Activated CD8-positive, alpha-beta memory T cell treated with anti-CD3 and anti-CD28 coated beads, Interleukin-2, amount 10 ng/mL, durations not matched to agents 7 days and 5 days (primary cell): ENCODE data around the gene NAA10. TPM values are rescaled to one million over a fixed set of nuclear protein-coding genes. Genes with fewer than 3 reads are reported as not detected.
A peak's percentile ranks its signal among the peaks of the same experiment; 100 is the strongest.

Source experiments
- ATAC-seq: fragments of 150-1000 bp; cut with Tn5 transposase; one replicate; pipeline ENCODE4 v1.10.0; 2021; ENCODE audit warnings: moderate library complexity
- CTCF ChIA-PET: fragments of 350-600 bp; sonication (Branson Sonifier 250); formaldehyde crosslinking; loops from one replicate; lab custom pipeline; 2021; ENCODE audit warnings: antibody characterized with exemption; lab: Charles Lee
- DNase-seq: peaks from one replicate; pipeline ENCODE4 v3.0.0-alpha.2; 2020
- H3K27ac Mint-ChIP-seq: one replicate; pipeline ENCODE4 v1.8.0; 2021; ENCODE audit warnings: mild to moderate bottlenecking, mixed read lengths
- H3K27me3 Mint-ChIP-seq: one replicate; pipeline ENCODE4 v1.8.0; 2021; ENCODE audit warnings: mixed read lengths
- H3K36me3 Mint-ChIP-seq: one replicate; pipeline ENCODE4 v1.8.0; 2021; ENCODE audit warnings: mild to moderate bottlenecking, mixed read lengths
- H3K4me1 Mint-ChIP-seq: one replicate; pipeline ENCODE4 v1.8.0; 2021; ENCODE audit warnings: mixed read lengths
- H3K4me3 Mint-ChIP-seq: one replicate; pipeline ENCODE4 v1.8.0; 2021; ENCODE audit warnings: mild to moderate bottlenecking, moderate library complexity, mixed read lengths
- H3K9me3 Mint-ChIP-seq: one replicate; pipeline ENCODE4 v1.8.0; 2022; ENCODE audit warnings: low read depth, mixed read lengths
- total RNA-seq, 2 experiments: library from RNA; stranded (reverse); gene quantifications; one replicate each; pipeline ENCODE4 v1.2.3, GENCODE V29; 2021

The NAA10 gene
- total RNA-seq, 2 experiments from 2014 or later = 92.8 to 115 TPM

DNA sequence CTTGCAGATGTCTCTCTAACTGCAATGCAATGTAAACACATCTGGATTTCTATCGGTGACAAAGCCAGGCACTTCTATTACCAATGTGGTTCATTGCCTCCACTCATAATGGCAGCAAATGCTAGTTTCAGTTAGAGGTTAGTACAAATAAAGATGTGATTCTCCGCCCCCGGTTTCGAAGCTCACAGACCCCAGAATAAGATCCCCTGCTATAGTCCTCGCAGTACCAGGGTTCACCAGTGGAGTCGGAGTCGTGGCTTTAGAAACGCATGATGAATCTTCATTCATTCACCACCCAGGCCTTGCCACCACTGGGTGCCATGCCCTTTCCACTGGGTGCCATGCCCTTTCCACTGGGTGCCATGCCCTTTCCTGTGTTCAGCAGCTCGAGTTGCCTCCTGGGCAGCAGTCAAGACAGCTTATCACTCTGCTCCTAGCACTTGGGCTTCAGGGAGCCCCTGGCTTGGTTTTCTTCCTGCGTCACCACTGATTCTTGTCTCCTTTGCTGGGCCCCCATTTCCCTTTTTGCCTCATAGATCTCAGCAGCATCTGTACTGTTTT, 3.5 kb upstream of the NAA10 start:
- Mint-ChIP-seq H3K27ac (peak overlapping the region; percentile 40), H3K9me3 (no peaks in the 10 kb centered on the region), H3K36me3 (no peaks in the 10 kb centered on the region), H3K4me1 (peaks cover 19% of the 10 kb centered on the region), H3K4me3 (no peak overlapping the region), H3K27me3 (no peaks in the 10 kb centered on the region)
- CTCF ChIA-PET = interaction anchor here (0.6 to 9.8 kb wide), 3 partner anchors 9 to 818 kb away, joined by 3 to 71 read pairs (median 4); partner anchors contain the start of gene RENBP
- ATAC-seq (no peak), DNase-seq (no peak)

DNA sequence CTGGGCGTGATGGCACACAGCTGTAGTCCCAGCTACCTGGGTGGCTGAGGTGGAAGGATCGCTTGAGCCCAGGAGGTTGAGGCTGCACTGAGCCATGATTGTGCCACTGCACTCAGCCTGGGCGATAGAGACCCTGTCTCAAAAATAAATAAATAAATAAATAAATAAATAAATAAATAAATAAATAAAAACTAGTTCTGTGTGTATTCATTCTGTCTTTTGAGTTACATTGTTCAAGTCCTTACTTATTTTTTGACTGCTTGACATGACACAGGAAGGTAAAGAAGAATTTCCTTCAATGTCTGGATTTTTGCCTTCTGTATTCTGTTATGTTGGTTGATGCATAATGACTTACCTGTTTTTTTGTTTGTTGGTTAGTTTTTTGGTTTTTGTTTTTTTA, 2.2 kb upstream of the NAA10 start:
- Mint-ChIP-seq H3K27ac (no peak overlapping the region), H3K36me3 (no peaks in the 10 kb centered on the region), H3K9me3 (no peaks in the 10 kb centered on the region), H3K4me3 (no peak overlapping the region), H3K4me1 (peaks cover 22% of the 10 kb centered on the region), H3K27me3 (no peaks in the 10 kb centered on the region)
- no peak for ATAC-seq
- CTCF ChIA-PET = interaction anchor here (9.8 kb wide), 1 partner anchor 10 kb away, joined by 71 read pairs; the partner anchor contains the start of gene RENBP
- no peak for DNase-seq

DNA sequence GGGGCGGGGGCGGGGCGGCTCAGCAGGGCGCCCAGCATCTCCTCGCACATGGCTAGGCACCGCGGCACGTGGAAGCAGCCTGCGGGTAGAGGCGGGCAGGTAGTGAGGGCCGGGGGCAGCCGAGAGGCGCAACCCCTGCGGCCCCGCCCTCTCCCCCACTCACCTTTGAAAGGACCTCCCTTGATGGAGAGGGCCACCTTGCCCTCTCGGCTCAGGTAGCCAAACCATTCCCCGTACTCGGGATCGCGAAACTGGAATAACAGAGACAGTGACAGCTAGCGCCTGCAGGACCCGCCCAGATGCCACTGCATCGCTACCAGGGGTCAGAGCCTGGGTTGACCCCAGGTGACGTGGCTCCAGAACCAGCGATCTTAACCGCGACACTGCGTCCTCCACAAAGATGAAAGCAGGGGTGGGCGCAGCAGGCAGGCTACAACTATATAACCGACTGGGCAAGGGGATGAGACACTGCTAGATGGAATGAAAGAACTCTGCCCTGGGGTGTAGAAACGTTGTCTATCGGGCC, 552 bp upstream of the NAA10 start:
- Mint-ChIP-seq H3K27ac (peak overlapping the region; percentile 40), H3K27me3 (no peaks in the 10 kb centered on the region)

DNA sequence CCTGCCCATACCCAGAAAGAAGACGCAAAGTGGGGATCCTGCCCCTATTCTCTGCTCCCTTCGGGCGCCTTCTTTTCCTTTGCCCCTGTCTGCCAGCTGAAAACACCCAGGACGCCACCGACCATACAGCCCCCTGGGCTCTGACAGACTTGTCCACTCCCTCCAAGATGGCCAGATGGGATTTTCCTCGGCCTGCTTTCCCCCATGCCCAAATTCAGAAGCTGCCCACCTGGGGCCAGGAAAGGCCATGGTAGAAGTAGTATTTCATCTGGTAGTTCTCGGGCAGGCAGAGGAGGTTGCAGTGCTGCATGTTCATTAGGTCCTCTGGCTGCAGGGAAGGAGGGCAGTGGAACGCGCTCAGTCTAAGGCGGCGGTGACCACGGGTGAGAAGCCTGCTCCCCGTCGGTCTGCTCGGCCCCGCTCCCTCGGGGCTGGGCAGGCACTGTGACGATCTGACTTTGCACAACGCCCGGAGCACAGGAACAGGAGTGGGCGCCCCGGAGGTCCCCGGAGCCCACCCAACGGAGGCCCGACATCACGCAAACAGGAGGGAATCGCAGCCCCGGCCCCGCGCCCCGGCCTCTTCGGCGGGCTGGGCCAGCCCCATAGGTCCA, 582 bp downstream of the NAA10 start:
- H3K4me3 Mint-ChIP-seq = peak overlapping the region; percentile 84
- peak; percentile 16 for ATAC-seq
- H3K9me3 Mint-ChIP-seq = no peaks in the 10 kb centered on the region
- no peaks in the 10 kb centered on the region for H3K27me3 Mint-ChIP-seq
- peaks cover 7% of the 10 kb centered on the region for H3K36me3 Mint-ChIP-seq
- peaks cover 36% of the 10 kb centered on the region for H3K4me1 Mint-ChIP-seq
- DNase-seq = no peak
- CTCF ChIA-PET = interaction anchor here (2.2 to 9.8 kb wide), 3 partner anchors 10 to 13 kb away, joined by 5 to 71 read pairs (median 18); partner anchors contain the start of gene RENBP
- H3K27ac Mint-ChIP-seq = peak overlapping the region; percentile 77

More for the DNA sequence above, 552 bp upstream of the NAA10 start:
- DNase-seq (no peak), ATAC-seq (no peak)
- Mint-ChIP-seq H3K36me3 (peaks cover 7% of the 10 kb centered on the region), H3K4me3 (peak overlapping the region; percentile 65), H3K4me1 (peaks cover 31% of the 10 kb centered on the region), H3K9me3 (no peaks in the 10 kb centered on the region)
- CTCF ChIA-PET = interaction anchor here (2.2 to 9.8 kb wide), 3 partner anchors 11 to 13 kb away, joined by 5 to 71 read pairs (median 18); partner anchors contain the start of gene RENBP

DNA sequence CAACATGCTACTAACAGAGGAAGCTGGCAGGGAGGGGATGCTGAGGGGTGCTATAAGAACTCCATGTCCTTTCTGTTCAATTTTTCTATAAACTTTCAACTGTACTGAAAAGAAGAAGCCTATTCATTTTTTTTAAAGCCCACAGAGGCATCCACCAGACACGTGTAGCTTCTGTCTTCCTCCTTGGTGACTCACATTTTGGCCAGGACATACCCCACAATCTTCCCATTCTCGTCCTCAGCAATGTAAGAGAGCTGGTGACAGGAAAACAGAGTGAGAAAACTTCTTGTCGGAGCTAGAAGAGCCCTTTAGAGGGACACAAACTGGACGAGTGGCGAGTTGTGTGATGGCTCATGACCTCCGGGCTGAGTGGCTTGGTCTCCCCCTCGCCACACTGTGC, 1.1 kb downstream of the NAA10 start:
- Mint-ChIP-seq H3K36me3 (peaks cover 10% of the 10 kb centered on the region), H3K4me1 (peaks cover 40% of the 10 kb centered on the region), H3K4me3 (peak overlapping the region; percentile 84), H3K27me3 (no peaks in the 10 kb centered on the region), H3K9me3 (no peaks in the 10 kb centered on the region), H3K27ac (peak overlapping the region; percentile 77)
- DNase-seq (no peak), ATAC-seq (no peak)
- CTCF ChIA-PET = interaction anchor here (0.9 to 9.8 kb wide), 4 partner anchors 10 to 19 kb away, joined by 3 to 71 read pairs (median 12); partner anchors contain the start of gene RENBP

DNA sequence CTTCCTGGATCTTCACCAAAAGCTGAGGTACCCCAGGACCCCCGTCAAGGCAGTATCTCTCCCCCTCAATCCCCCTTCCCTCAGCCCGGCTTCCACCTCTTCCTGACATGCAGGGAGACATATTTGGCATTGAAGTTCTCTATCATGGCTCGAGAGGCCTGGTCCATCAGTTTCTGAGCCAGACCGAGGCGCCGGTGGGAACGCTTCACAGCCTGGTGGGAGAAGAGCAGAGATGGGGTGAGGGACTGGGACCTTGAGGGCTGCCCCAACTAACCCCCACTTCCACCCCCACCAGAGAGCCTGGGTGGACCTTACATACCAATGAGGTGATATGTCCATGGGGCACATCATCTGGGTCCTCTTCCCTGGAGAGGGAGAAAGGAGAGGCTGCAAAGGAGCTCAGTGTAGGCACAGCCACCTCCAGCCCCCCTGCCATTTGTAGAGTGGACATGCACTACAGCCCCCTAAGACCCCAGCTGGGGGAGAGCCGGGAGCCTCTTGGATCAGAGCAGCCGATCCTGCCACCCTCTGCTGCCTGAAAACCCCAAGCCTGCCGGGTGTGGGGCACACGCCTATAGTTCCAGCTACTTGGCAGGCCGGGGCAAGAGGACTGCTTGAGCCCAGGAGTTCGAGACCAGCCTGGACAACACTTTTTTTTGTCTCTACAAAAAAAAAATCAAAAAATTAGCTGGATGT, 2.5 kb downstream of the NAA10 start:
- DNase-seq (no peak), ATAC-seq (no peak)
- Mint-ChIP-seq H3K9me3 (no peaks in the 10 kb centered on the region), H3K4me3 (no peak overlapping the region), H3K27me3 (no peaks in the 10 kb centered on the region), H3K36me3 (peaks cover 12% of the 10 kb centered on the region), H3K4me1 (peaks cover 37% of the 10 kb centered on the region), H3K27ac (no peak overlapping the region)
- CTCF ChIA-PET = interaction anchor here (9.8 kb wide), 1 partner anchor 15 kb away, joined by 71 read pairs; the partner anchor contains the start of gene RENBP

DNA sequence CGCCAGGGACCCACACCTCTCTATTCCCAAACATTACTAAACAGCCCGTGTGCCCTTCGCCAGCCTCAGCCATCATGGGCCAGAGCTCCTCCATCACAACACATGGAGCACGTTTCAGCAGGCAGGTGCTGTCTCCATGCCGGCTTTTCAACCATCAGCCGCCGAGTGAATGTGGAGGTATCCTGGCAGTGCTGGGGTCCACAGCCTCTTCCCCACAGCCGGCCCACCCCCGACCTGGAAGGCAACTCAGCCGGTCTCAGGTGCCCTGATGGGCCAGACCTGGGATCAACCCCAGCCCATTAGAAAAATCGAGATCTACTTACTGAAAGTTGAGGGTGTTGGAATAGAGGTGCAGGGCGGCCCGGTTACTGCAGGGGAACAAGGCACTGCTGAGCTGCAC, 3.1 kb downstream of the NAA10 start:
- peaks cover 39% of the 10 kb centered on the region for H3K4me1 Mint-ChIP-seq
- H3K27me3 Mint-ChIP-seq = no peaks in the 10 kb centered on the region
- H3K4me3 Mint-ChIP-seq = no peak overlapping the region
- DNase-seq = no peak
- no peak overlapping the region for H3K27ac Mint-ChIP-seq
- H3K9me3 Mint-ChIP-seq = no peaks in the 10 kb centered on the region
- peaks cover 12% of the 10 kb centered on the region for H3K36me3 Mint-ChIP-seq
- CTCF ChIA-PET = interaction anchor here (9.8 kb wide), 1 partner anchor 16 kb away, joined by 71 read pairs; the partner anchor contains the start of gene RENBP
- no peak for ATAC-seq

DNA sequence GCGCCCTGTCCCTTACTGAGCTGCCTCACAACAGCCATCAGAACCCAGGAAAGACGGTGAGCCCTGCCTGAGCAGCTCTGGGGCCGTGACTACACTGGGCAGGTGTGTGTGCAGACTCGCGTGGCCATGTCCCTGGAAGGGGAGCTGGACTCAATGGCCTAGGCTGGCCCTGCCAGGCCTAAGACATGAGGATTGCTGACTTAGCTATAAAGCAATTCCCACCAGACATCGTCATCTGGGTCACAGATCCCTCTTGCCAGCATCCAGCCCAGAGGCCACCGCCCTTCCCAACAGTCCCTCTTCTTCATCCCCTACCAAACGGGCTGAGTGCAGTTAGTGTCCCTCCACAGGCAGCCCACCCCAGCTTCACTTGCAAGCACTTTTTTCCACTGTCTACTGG, 3.7 kb downstream of the NAA10 start:
- CTCF ChIA-PET = interaction anchor here (9.8 kb wide), 1 partner anchor 16 kb away, joined by 71 read pairs; the partner anchor contains the start of gene RENBP
- DNase-seq = no peak
- Mint-ChIP-seq H3K27me3 (no peaks in the 10 kb centered on the region), H3K27ac (no peak overlapping the region), H3K4me1 (peaks cover 37% of the 10 kb centered on the region), H3K36me3 (peaks cover 12% of the 10 kb centered on the region), H3K9me3 (no peaks in the 10 kb centered on the region), H3K4me3 (no peak overlapping the region)
- ATAC-seq = no peak

DNA sequence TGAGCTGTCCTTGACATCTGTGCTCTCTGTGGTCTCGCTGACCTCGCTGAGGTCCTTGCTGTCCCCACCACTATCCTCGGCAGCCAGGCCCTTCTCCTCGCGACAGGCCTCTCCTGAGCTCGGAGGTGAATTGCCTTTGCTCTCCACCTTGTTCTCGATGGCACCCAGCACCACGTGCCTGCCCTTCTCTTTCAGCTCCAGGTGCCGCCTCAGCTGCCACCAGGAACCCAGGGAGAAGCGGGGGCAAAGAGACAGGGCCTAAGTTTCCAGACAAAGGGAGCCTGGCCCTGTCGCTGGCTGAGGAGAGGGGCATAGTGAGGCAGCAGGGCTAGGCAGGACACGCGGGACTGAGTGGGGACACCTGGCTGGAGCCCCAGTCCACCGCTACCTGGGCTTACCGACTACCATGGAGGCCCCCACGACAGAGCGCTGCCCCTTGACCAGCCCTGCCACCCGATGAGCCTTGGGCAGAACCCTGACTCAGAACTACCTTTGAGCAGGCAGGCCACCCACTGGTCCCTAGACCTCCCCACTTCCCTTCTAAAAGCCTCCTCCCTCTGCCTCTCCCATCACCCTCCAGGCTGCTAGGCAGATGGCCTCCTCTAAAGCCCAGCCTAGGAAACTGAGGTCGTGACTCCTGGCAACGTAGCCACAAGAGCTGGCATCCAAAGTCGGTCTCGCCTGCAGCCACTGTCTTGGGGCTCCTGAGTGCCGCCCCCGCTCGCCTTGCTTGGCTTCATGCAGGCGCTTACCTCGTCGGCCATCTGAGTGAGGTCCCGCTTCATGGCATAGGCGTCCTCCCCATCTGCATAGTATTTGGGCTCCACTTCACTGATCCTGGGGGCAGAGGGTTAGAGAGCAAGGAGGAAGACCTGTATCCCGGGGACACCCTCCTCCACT, 4.6 kb downstream of the NAA10 start:
- no peak overlapping the region for H3K27ac Mint-ChIP-seq
- ATAC-seq (no peak), DNase-seq (no peak)
- H3K4me1 Mint-ChIP-seq = peaks cover 33% of the 10 kb centered on the region
- H3K4me3 Mint-ChIP-seq = no peak overlapping the region
- CTCF ChIA-PET = interaction anchor here (9.8 to 10.2 kb wide), 2 partner anchors 17 to 18 kb away, joined by 71 to 190 read pairs; partner anchors contain the start of gene RENBP
- H3K27me3 Mint-ChIP-seq = no peaks in the 10 kb centered on the region
- peaks cover 14% of the 10 kb centered on the region for H3K36me3 Mint-ChIP-seq
- no peaks in the 10 kb centered on the region for H3K9me3 Mint-ChIP-seq

DNA sequence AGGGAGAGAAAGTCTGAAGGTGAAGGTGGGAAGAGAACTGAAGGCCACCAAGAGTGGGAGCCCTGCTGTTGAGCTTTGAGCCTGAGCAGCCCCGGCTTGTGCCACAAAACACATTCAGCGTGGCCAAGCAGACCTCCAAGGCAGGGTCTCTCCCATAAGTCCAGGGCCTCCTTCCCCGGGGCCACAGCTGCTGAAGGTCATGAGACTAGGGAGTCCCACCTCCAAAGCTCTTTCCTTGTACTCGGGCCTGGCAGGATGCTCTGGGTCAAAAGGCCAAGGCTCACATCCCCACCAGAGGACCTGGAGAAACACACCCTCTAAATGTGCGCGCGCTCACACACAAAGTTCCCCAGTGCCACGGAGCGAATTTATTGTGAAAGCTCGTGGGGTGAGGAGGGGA, 5.3 kb downstream of the NAA10 start:
- H3K4me1 Mint-ChIP-seq = peaks cover 33% of the 10 kb centered on the region
- ATAC-seq (no peak), DNase-seq (no peak)
- H3K9me3 Mint-ChIP-seq = no peaks in the 10 kb centered on the region
- H3K4me3 Mint-ChIP-seq = peak overlapping the region; percentile 84
- CTCF ChIA-PET = interaction anchor here (10.2 kb wide), 1 partner anchor 19 kb away, joined by 190 read pairs; the partner anchor contains the start of gene RENBP
- no peaks in the 10 kb centered on the region for H3K27me3 Mint-ChIP-seq
- peak overlapping the region; percentile 76 for H3K27ac Mint-ChIP-seq
- H3K36me3 Mint-ChIP-seq = peaks cover 20% of the 10 kb centered on the region

DNA sequence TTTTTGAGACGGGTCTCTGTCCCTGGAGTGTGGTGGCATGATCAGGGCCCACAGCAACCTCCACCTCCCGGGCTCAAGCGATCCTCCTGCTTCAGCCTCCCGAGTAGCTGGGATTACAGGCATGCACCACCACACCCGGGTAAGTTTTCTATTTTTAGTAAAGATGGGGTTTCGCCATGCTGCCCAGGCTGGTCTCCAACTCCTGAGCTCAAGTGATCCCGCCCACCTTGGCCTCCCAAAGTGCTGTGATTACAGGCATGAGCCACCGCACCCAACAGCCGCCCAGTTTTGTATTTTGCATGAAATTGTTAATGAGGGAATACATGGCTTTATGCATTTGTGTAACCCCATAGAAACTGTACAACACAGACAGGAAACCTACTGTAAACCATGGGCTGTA, 6.0 kb downstream of the NAA10 start:
- H3K9me3 Mint-ChIP-seq = no peaks in the 10 kb centered on the region
- peaks cover 23% of the 10 kb centered on the region for H3K36me3 Mint-ChIP-seq
- no peak for DNase-seq
- CTCF ChIA-PET = interaction anchor here (7.7 to 10.2 kb wide), 2 partner anchors 20 to 40 kb away, joined by 49 to 190 read pairs; partner anchors contain the start of genes HCFC1 and RENBP
- no peak for ATAC-seq
- peak overlapping the region; percentile 76 for H3K27ac Mint-ChIP-seq
- no peaks in the 10 kb centered on the region for H3K27me3 Mint-ChIP-seq
- peaks cover 30% of the 10 kb centered on the region for H3K4me1 Mint-ChIP-seq
- peak overlapping the region; percentile 84 for H3K4me3 Mint-ChIP-seq
